ENCODE measurements around the gene SLC40A1.

Gene SLC40A1

DNA sequence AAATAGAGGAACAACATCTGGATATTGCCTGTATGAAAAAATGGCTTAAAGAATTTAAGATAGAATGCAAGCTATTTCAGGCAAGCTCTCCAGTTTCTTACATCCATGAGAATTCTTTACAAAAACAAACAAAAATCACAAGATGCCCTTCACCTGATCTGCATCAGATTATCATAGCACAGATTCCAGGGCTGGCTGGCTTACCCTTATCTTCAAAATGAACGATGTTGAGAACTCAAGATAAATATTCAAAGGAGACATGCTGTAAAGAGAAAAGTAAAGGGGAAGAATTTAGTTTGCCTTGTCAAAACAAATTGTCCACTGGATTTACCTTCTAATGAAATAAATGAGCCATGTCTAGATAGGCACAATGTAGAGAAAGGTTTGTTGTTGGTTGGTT lies 18.7 kb upstream of the SLC40A1 start:
- no peak for DNase-seq

- no peak for DNase-seq
These were observed 14.8 kb upstream of the SLC40A1 start for GRCh38 chr2:189595417-189595816.

DNA sequence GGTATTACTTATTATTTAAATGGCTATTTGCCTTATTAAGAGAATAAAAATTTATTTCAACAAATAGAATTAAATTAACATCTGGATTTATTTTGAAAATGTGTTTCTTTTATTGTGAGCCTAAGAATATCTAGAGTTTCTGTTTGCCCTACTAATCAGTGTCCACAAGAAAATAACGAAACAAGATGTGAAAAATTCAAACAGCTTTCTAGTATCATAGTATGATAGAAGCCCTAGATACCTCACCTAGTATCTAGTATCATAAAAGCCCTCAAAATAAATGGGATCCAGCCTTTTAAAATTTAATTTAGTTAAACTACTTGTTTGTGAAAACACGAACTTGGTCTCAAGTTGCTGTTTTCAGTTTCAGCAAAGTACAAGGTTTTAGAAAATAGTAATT lies 13.7 kb upstream of the SLC40A1 start:
- no peak for DNase-seq

- DNase-seq = no peak
These were observed 12.5 kb upstream of the SLC40A1 start for GRCh38 chr2:189593115-189593514.

- no peak for DNase-seq
These were observed 11.9 kb upstream of the SLC40A1 start for GRCh38 chr2:189592353-189592984.

GRCh38 chr2:189587780-189588179 lies 7.2 kb upstream of the SLC40A1 start:
- no peak for DNase-seq

- DNase-seq = no peak
These were observed 4.7 kb upstream of the SLC40A1 start for GRCh38 chr2:189585226-189585756.

DNA sequence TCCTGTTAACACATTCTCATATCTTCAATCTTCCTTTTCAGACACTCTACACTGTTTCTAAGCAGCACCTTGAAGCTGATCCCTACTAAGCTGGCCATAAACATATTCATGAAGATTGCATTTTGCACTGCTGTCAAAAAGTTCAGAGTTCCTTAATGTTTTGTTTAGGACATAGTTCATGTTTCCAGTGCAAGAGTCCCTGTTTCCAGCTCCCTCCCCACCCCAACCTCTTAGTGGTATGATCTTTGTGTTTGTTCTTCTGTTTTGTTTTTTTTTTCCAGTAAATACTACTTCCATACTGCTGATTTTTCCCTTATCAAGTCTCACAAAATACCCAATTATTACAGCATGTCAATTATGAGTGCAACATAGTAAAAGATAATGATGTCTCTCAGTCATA lies 4.1 kb upstream of the SLC40A1 start:
- DNase-seq = no peak

DNA sequence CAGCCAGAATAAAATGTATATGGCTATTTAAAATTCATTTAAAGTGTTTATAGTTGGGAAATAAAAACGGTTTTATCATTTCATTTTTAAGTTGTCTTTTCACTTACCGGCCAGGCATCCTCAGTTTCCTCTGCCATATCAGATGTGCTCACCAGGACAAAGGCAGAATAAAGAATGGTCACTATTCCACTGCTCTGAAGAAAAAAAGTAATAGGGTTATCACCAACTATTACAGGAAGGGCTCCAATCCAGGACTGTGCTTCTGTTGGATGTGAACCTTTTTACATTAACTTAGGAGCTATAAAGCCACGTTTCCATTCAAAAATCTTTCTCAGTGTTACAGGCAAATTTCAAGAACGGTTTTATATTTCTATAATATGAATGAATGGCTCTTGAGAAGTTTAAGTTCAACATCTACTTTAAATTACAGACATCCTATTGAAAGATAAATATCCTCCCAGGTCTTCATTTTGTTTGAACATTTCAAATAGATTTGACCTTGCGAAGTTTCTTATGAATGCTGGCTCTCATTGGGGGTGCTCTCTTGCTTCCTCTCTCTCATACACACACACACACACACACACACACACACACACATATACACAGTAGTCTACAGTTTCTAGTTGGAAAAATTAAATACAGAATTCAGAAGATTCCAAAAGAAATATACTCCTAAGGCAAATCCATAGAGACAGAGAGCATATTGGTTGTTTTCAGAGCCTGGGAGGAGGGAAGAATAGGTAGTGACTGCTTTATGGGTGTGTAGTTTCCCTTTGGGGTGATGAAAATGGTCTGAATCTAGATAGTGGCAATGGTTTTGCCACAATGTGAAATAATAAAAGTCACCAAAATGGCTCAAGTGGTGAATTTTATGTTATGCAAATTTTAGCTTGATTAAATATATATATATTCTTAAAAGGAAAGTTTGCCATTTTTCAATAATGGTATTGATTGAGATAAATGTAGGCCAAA lies 2.9 kb upstream of the SLC40A1 start:
- DNase-seq = no peak

DNA sequence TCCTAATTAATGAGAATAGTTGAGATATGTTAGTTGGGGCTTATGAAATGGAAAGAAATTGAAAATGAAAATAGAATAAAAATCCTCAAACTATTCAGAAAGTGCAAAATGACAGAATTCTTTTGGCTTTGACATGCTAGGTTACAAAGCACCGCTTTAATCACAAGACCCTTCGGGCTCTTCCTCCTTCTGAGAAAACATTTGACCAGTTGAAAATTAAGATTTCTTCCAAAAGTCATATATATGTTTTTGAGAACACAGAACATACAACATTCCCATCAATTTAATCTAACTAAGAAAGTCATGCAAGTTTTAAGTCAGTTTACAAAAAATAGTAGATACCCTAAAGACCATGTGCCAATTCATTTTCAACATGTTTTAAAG lies 2.2 kb upstream of the SLC40A1 start:
- no peak for DNase-seq

- no peak for DNase-seq
These were observed 1.7 kb upstream of the SLC40A1 start for GRCh38 chr2:189582140-189582808.

DNA sequence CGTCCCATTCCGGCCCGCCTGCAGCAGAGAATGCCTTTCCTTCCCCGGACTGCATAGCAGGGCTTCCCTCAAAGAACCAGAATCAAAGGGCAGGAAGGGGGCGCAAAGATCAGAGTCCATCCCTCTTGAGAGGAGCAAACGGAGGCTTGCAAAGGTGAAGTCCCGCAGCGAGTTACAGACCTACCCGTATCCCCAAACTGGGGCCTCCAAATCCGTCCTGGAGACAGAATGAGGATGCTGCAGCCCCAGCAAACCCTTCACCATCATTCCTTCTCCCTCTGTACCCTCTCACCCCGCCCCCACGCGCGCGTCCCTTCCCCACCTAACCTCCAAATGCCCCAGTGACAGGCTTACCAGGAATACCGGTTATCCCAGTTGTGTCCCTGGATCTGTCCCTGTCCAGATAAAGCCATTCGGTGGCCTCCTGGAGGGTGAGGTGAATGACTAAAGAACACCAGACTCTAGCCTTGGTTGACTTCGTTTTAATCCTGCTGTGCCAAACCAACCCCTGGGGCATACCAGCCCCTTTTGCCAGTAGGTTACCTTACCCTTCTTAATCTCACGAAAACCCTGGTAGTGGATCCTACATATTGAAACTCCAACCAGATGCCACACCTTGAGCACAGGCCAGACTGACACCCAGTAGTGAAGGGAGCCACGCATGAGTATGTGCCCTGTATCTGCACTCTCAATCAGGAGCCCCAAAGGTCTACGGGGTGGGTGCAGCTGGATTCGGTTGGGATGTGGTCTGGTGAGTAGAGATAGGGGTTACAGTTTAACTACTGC lies 961 bp upstream of the SLC40A1 start:
- DNase-seq = no peak

GRCh38 chr2:189580241-189580651 lies 340 bp downstream of the SLC40A1 start:
- no peak for DNase-seq

DNA sequence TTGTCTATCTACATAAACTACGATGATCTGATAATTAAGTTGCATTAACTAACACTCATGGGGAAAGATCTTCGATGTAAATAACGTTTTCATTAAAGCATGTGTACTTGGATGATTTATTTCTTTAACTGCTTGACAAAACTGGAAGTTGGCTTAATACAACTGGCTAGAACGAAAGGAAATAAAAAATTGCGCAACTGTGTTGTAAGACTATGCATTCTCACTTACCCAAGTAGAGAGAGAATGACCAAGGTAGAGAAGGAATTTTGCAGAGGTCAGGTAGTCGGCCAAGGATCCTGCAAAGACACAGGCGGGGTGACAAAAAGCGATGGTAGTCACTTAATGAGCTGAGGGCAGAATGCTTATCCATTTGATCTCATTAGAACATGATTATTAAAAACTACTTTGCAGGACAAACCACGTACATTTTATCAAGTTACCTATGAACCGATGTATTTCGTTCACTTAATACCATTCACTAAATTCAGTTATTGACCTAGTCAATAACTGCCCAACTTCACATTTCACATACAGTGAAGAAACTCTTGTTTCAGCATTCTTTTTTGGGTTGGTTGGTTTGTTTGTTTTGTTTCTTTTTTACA lies 900 bp downstream of the SLC40A1 start:
- no peak for DNase-seq

GRCh38 chr2:189578272-189578950 lies 2.2 kb downstream of the SLC40A1 start:
- no peak for DNase-seq

DNA sequence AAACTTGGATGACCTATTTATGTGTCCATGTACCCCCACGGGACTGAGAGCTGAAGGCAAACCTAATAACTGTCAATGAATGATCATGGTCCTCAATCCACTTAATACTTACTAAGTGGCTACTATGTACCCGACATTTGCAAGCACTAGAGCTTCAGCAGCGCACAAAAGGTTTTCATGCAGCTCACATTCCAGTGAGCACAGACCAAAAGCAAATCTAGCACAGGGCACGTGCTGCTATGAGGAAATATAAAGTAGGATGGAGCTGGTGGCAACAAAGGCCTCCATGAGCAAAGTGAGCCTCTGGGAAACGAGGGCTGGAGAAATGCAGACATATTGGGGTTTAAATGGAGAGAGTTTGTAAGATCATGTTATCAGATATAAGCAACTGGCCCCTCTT lies 3.5 kb downstream of the SLC40A1 start:
- DNase-seq = no peak

DNA sequence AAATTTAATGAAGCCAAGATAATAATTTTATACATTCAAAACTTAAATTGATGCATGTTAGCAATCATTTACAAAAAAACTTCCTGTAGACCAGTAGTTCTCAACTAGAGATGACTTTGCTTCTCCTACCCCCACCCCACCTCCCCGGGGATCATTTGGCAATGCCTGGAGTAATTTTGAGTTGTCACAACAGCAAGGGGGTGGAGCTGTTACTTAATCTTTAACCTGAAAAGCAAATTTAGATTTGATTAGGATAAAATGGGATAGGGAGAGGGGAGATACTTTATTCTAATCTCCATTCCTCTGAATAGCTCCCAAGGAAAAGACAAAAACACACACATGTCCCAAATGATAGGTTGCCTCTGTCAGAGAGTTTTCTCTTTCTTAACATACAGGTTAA lies 4.2 kb downstream of the SLC40A1 start:
- no peak for DNase-seq

GRCh38 chr2:189574793-189575475 lies 5.7 kb downstream of the SLC40A1 start:
- no peak for DNase-seq

GRCh38 chr2:189570570-189571031 lies 10.0 kb downstream of the SLC40A1 start:
- no peak for DNase-seq

DNA sequence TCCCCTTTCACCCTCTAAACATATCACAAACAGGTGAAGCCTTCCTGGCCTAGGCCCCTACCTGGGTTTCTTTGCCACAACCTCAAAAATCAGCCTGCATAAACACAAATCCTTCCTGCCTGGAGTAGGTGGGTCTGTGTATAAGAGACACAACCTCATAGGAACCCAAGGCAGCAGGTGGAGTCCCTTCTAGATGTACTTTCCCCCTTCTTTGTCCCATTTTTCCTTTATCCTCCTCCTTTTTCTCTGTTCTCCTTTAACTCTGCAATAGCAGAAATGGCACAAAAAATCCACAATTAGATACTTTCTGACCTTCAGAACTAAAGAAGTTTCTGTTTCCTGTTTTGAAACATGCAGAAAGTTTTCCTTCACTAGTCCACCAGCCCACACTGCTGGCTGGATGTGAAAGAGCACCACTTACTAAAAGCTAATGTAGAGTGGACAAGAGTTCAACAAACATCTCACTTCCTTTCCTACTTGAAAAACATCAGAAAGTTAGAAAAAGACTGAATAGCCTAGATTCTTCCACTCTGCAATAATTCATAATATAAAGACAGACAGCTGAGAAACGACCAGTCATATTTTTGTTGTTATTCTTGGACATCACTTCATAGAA lies 11.2 kb downstream of the SLC40A1 start:
- no peak for DNase-seq

All from GDM1 (cell line).